Brain microvascular endothelial cell (primary cell): ENCODE data around the gene ACVR1B.

Experiments
- DNase-seq: peaks from one replicate; pipeline ENCODE4 v3.0.0-alpha.2; 2020
- H3K27ac ChIP-seq: fragments of 250-450 bp; sonication (Bioruptor Pico); 2 replicates; pipeline ENCODE4 v1.5.1; 2020; ENCODE audit warnings: mild to moderate bottlenecking, moderate library complexity
- H3K27me3 ChIP-seq: fragments of 250-450 bp; sonication (Bioruptor Pico); replicated peaks from 2 replicates; pipeline ENCODE4 v1.5.1; 2020; ENCODE audit warnings: mild to moderate bottlenecking
- H3K36me3 ChIP-seq: fragments of 250-450 bp; sonication (Bioruptor Pico); replicated peaks from 2 replicates; pipeline ENCODE4 v1.5.1; 2020; ENCODE audit warnings: mild to moderate bottlenecking
- H3K4me3 ChIP-seq: 2 replicates; pipeline ENCODE4 v1.5.1; 2011; ENCODE audit warnings: low read depth, mild to moderate bottlenecking, control low read depth, low read length, moderate library complexity
- in situ Hi-C: cut with HindIII; loops from 2 replicates; pipeline ENCODE4 v1.10.0; 2017; ENCODE audit warnings: low sequenced_read_pairs, low pct_ligation_motif_present
- TF ChIP-seq, protein P1 (sequence below): IDR thresholded peaks from 2 replicates; pipeline ENCODE4 v1.5.1; 2011; ENCODE audit warnings: low read depth, mild to moderate bottlenecking, moderate library complexity, low read length, control low read depth, inconsistent platforms; ENCODE audit errors: missing control alignments

Gene ACVR1B

DNA sequence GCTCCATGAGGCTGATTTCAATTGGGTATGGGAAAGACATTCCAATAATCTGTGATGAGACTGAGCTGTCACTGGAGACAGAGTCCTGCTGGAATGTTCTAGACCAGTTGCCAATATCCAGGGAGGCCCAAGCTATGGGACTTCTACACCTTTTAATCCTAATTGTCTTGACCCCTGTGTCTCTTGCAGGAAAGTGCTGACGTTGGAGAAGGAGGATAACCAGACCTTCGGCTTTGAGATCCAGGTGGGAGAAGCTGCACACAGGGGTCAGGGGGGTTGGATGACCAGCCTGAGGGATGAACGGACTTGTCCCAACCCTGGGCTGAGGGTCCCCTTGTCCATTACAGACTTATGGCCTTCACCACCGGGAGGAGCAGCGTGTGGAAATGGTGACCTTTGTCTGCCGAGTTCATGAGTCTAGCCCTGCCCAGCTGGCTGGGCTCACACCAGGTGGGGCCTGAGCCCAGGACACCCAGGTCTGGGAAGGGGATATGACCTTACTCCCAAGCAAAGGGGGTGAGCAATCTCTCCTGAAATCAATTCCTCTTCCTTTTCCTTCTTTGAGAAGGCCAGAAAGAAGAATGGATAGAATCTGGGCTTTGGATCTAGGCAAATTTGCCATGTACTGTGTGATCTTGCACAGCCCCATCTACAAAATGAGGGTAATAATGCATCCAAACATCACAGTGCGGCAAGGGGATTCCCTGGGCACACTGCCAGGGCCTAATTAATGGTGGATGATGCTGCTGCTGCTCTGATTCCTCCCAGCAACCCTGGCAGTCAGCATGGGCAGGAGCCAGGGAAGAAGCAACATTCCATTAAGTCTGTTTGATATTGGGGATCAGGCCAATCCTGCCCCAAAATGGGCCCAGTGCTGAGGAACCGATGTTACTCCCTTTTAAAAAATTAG is 59.4 kb downstream of the ACVR1B start:
- no peaks in the 10 kb centered on the region for H3K36me3 ChIP-seq
- peak overlapping the region; percentile 24 for H3K4me3 ChIP-seq
- TF ChIP-seq, protein P1, sequence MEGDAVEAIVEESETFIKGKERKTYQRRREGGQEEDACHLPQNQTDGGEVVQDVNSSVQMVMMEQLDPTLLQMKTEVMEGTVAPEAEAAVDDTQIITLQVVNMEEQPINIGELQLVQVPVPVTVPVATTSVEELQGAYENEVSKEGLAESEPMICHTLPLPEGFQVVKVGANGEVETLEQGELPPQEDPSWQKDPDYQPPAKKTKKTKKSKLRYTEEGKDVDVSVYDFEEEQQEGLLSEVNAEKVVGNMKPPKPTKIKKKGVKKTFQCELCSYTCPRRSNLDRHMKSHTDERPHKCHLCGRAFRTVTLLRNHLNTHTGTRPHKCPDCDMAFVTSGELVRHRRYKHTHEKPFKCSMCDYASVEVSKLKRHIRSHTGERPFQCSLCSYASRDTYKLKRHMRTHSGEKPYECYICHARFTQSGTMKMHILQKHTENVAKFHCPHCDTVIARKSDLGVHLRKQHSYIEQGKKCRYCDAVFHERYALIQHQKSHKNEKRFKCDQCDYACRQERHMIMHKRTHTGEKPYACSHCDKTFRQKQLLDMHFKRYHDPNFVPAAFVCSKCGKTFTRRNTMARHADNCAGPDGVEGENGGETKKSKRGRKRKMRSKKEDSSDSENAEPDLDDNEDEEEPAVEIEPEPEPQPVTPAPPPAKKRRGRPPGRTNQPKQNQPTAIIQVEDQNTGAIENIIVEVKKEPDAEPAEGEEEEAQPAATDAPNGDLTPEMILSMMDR: no peak
- no peak for DNase-seq
- peaks cover 15% of the 10 kb centered on the region for H3K27me3 ChIP-seq
- in situ Hi-C loops: no loop called here
- no peak overlapping the region for H3K27ac ChIP-seq

DNA sequence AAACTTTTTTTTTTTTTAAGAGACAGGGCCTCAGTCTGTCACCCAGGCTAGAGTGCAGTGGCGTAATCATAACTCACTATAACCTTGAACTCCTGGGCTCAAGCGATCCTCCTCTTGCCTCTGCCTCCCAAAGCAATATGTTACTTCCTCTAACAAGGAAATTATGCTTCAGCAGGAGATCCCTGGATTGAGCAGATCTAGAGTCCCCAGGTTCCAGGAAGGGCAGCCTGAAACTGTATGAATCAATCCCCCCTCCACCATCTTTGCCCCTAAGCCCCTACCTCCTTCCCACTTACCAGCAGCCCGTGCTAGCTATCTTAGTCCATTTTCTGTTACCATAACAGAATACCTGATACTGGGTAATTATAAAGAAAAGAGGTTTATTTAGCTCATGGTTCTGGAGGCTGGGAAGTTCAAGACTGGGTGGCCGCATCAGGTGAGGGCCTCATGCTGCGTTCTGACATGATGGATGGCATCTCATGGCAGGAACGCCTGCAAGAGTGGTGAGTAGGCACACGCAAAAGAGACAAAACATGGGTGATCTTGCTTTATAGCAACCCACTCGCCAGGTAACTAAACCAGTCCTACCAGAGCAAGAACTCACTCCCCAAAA is 60.2 kb downstream of the ACVR1B start:
- Histone ChIP-seq H3K27me3 (peaks cover 8% of the 10 kb centered on the region), H3K4me3 (no peak overlapping the region), H3K27ac (no peak overlapping the region), H3K36me3 (no peaks in the 10 kb centered on the region)
- TF ChIP-seq, protein P1: no peak
- in situ Hi-C loops: no loop called here
- no peak for DNase-seq

DNA sequence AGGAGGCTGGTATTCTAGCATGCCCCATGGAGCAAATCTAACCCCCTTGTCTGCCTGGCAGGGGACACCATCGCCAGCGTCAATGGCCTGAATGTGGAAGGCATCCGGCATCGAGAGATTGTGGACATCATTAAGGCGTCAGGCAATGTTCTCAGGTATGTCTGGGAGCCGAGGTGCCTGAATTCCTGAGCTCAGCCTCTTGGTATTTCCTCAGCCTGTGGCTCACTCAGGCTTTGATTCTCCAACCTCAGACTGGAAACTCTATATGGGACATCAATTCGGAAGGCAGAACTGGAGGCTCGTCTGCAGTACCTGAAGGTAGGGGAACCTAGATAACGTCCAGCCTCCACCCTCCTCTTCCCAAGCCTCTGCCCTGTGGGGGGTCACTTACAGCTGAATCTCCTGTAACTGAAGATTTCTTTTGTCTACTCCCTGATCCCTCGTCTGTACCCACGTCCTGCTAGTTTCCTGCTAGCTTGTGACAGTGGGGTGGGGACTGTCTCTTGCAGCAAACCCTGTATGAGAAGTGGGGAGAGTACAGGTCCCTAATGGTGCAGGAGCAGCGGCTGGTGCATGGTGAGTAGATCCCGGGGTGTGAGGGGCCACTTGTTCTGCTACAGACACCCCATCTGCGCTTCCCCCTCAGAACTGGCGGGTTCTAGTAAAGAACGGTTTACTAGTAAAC is 62.3 kb downstream of the ACVR1B start:
- H3K27ac ChIP-seq: no peak overlapping the region
- H3K27me3 ChIP-seq: no peaks in the 10 kb centered on the region
- DNase-seq: no peak
- in situ Hi-C loops: no loop called here
- no peak overlapping the region for H3K4me3 ChIP-seq
- TF ChIP-seq, protein P1: no peak
- no peaks in the 10 kb centered on the region for H3K36me3 ChIP-seq

DNA sequence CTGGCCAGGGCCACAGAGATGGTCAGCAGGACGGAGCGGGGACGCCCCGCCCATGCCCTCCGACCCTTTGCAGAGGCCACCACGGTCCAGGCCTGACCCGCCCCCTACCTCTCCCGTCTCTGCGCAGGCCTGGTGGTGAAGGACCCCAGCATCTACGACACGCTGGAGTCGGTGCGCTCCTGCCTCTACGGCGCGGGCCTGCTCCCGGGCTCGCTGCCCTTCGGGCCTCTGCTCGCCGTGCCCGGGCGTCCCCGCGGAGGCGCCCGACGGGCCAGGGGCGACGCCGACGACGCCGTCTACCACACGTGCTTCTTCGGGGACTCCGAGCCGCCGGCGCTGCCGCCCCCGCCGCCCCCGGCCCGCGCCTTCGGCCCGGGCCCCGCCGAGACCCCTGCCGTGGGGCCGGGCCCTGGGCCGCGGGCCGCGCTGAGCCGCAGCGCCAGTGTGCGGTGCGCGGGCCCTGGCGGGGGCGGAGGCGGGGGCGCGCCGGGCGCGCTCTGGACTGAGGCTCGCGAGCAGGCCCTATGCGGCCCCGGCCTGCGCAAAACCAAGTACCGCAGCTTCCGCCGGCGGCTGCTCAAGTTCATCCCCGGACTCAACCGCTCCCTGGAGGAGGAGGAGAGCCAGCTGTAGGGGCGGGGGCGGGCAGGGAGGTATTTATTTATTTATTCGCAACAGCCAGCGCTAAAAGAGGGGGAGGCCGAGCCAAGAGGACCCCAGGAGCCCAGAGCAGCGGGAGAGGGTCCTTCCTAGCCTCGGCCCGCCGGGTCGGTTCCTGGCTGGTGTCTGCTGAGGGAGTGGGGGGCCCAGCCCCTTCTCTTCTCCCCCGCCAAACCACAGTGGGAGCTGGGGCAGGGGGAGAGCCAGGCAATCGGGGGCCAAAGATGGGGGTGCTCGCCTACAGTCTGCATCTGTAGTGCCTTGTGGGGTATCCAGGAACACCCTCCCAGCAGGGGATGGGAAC is 63.4 kb downstream of the ACVR1B start:
- no peak overlapping the region for H3K27ac ChIP-seq
- in situ Hi-C loops: no loop called here
- H3K36me3 ChIP-seq: no peaks in the 10 kb centered on the region
- peak; percentile 37 for DNase-seq
- TF ChIP-seq, protein P1: no peak
- H3K4me3 ChIP-seq: no peak overlapping the region
- no peaks in the 10 kb centered on the region for H3K27me3 ChIP-seq

DNA sequence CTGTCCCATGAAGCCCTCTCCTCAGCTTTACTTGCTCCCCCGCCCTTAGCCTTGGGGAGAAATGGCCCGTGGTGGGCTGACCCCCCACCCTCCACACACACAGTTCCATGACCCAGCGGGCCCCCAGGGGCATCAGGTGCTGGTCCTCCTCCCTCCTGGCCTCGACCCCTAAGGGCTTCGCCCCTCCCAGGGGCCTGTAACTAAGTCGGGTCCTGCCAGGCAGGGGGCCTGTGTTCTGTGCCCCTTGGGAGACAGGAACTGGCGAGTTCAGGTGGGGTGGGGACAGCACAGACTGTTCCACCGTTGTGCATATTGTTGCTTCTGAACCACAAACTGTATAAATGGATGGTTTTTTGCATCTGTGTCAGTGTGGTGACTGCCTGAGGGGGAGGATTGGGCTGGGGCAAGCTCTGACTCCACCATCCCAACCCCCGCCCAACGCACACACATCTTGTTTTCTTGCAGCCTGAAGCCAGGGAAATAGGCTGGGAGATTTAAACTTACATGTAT is 64.1 kb downstream of the ACVR1B start:
- H3K4me3 ChIP-seq: no peak overlapping the region
- H3K27ac ChIP-seq: no peak overlapping the region
- no peak for DNase-seq
- TF ChIP-seq, protein P1: no peak
- H3K27me3 ChIP-seq: no peaks in the 10 kb centered on the region
- H3K36me3 ChIP-seq: no peaks in the 10 kb centered on the region
- in situ Hi-C loops: no loop called here
